SHP77 treated with DMSO at 0.1 percent for 48 hours (cell line): ENCODE data around the gene CCDC196.
A peak's percentile ranks its signal among the peaks of the same experiment; 100 is the strongest.
"Not testable (repeated sequence)": the region's sequence is repeated elsewhere in the genome, so short reads cannot be mapped to it uniquely, and the experiment has no call there.

Experiments used
- DNase-seq: peaks from one replicate; lab custom pipeline; 2025; lab: John Stamatoyannopoulos, UW

CCDC196 gene

GRCh38 chr14:66495218-66496098 lies 9.3 kb downstream of the CCDC196 start:
- DNase-seq, result peak; percentile 73

GRCh38 chr14:66496188-66496807 lies 10.1 kb downstream of the CCDC196 start:
- DNase-seq, result no peak

- DNase-seq, result no peak
Measured at GRCh38 chr14:66496911-66497310, 10.7 kb downstream of the CCDC196 start.

- DNase-seq, result no peak
Measured at GRCh38 chr14:66498311-66498710, 12.1 kb downstream of the CCDC196 start.

- no peak for DNase-seq
Measured at GRCh38 chr14:66501592-66501991, 15.4 kb downstream of the CCDC196 start.

DNA sequence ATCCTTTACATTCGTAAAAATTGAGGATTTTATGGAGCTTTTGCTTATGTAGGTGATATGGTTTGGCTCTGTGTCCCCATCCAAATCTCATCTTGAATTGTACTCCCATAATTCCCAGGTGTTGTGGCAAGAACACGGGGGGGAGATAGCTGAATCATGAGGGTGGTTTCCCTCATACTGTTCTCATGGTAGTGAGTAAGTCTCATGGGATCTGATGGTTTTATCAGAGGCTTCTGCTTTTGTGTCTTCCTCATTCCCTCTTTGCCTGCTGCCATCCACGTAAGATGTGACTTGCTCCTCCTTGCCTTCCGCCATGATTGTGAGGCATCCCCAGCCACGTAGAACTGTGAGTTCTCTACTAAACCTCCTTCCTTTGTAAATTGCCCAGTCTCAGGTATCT lies 16.7 kb downstream of the CCDC196 start:
- not testable (repeated sequence) for DNase-seq

GRCh38 chr14:66503532-66503931 lies 17.4 kb downstream of the CCDC196 start:
- DNase-seq, result no peak

- DNase-seq, result peak; percentile 60
Measured at GRCh38 chr14:66507181-66507721, 21.1 kb downstream of the CCDC196 start.

- peak; percentile 94 for DNase-seq
Measured at GRCh38 chr14:66507722-66508546, 21.8 kb downstream of the CCDC196 start, which contains the start of gene GPHN. GPHN (plus strand) TSS chr14:66508147.

- DNase-seq, result no peak
Measured at GRCh38 chr14:66508547-66508845, 22.3 kb downstream of the CCDC196 start.

DNA sequence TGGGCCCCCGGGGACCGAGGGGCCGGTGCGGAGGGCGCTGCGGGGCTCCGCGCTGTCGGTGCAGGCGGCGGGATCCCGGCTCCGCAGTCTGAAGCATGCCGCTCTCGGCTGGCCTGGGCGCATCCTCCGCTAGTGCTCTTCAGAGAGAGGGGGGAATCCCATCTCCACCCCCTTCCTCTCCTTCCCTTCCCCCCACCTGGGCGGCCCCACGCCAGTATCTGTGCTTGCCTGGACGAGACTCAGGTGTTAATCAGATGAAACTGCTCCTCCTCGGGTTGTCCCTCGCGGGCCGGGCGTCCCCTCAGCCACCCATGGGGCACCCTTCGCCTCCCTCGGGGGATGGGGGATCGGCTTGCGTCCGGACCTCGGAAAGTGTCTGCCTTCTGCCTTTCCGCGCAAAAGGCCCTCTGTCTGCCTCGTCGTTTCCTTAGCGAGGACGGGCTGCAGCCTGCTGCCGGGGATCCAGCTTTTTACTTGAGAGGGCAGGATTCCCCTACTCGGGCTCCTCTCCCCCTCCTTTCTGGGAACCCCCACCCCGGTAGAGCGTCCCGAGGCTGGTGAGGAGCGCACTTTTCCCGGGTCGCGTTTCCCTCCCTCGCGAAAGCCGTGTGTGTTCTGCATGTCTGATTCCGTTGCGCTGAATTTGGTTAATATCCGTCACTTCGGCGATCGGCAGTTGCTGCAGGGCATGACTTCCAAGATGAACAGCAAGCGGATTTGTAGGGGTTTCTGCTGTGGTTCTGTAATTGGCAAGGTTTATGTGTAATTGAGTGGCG lies 22.9 kb downstream of the CCDC196 start:
- no peak for DNase-seq

DNA sequence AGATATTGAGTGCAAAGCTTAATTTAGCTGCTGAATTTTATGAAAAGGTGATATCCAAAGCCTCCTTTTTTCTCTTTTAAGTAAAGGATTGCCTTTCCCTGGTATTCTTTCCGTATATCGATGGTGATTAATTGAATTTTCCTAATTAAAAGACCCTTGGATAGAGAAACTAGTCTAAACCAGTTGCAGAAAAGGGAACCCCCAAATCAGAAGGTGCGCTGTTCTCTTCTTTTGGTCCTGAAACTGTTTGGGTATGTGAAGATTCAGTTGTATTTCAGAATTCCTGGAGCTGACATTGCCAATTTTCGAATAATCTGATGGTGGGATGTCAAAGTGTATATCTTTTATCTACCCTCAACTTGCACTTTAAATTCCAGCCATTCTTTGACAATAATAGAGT lies 23.7 kb downstream of the CCDC196 start:
- no peak for DNase-seq

- no peak for DNase-seq
Measured at GRCh38 chr14:66511849-66512248, 25.7 kb downstream of the CCDC196 start.

- no peak for DNase-seq
Measured at GRCh38 chr14:66514213-66514612, 28.0 kb downstream of the CCDC196 start.

GRCh38 chr14:66530526-66530925 lies 44.4 kb downstream of the CCDC196 start:
- DNase-seq, result no peak

DNA sequence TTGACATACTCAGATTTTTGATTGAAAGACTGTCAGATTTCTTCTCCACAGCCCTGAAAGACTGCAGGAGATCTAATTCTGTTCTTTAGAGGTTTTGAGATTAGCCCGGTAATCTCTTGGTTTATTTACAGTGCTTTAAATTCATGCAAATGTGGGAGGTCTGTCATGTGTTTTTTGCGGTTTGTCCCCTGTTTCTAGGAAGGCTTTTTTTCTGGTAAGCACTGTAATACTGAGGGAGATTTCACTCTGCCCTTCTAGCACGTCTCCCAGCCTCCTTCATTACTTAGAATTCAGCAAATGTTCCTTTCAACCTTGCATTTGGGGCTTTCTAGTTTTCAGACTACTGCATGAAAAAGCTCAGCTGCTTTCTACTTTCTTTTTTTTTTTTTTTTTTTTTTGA lies 52.9 kb downstream of the CCDC196 start:
- DNase-seq, result no peak

DNA sequence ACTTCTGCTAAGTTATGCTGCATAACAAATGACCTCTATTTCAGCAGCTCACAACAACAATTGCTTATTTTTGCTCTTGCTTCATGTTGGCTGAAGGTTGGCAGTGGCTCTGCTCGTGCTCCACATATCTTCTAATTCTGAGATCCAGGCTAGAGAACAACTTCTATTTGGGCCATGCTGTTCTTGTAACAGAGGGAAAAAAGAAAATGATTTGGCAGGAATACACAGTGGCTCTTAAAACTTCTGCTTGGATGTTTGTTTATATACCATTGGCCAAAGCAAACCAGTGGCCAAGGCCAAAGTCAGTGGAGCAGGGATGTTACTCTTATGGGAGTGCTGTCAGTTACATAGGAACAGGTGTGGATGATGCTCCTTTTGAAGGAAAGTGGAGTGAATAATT lies 53.9 kb downstream of the CCDC196 start:
- DNase-seq, result no peak

DNA sequence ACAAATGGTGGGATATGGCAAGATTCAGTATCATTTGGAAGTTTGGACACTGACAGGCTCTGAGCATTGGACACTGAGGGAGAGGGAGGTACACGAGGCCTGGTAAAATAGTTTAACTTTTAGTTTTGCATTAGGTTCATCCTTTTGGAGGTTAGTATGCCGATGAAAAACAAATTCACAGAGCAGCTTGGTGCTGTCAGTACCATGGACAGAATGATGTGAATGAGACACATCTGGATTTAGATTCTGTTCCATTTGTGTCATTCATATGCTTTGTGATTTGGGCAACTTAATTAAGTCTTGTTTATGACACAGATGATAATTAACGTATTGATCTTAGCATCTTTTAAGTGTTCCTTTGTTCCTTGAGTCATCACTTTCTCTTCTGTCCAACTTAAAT lies 55.5 kb downstream of the CCDC196 start:
- DNase-seq, result no peak

GRCh38 chr14:66543996-66544395 lies 57.8 kb downstream of the CCDC196 start:
- no peak for DNase-seq

DNA sequence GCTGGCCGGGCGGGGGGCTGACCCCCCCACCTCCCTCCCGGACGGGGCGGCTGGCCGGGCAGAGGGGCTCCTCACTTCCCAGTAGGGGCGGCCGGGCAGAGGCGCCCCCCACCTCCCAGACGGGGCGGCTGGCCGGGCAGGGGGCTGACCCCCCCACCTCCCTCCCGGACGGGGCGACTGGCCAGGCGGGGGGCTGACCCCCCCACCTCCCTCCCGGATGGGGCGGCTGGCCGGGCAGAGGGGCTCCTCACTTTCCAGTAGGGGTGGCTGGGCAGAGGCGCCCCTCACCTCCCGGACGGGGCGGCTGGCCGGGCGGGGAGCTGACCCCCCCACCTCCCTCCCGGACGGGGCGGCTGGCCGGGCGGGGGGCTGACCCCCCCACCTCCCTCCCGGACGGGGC lies 59.0 kb downstream of the CCDC196 start:
- not testable (repeated sequence) for DNase-seq

- not testable (repeated sequence) for DNase-seq
Measured at GRCh38 chr14:66545751-66546150, 59.6 kb downstream of the CCDC196 start.
